GM23338 (cell line): ENCODE results near the gene TUBA3E. TPM values are rescaled to one million over a fixed set of nuclear protein-coding genes. Genes with fewer than 3 reads are reported as not detected.

Source experiments
- ATAC-seq: fragments of 200-7000 bp; cut with Tn5 transposase; 3 replicates; pipeline ENCODE4 v1.9.1; 2020
- DNase-seq: peaks from one replicate; pipeline ENCODE4 v3.0.0-alpha.2; 2015; ENCODE audit warnings: low spot score
- H2AFZ ChIP-seq: fragments of 200-600 bp; sonication (generic); 2 replicates; pipeline ENCODE4 v1.8.0; 2016; ENCODE audit warnings: antibody characterized with exemption, mild to moderate bottlenecking, moderate library complexity
- H3F3A ChIP-seq: fragments of 200-600 bp; sonication (generic); replicated peaks from 2 replicates; pipeline ENCODE4 v1.8.0; 2017; ENCODE audit warnings: antibody characterized with exemption, mixed run types, low read depth
- H3K27ac ChIP-seq: fragments of 200-600 bp; sonication (generic); 2 replicates; pipeline ENCODE4 v1.6.1; 2016; ENCODE audit warnings: low read depth
- H3K27me3 ChIP-seq: fragments of 200-600 bp; sonication (generic); 2 replicates; pipeline ENCODE4 v1.8.0; 2016; ENCODE audit warnings: mild to moderate bottlenecking, mixed run types, moderate library complexity; ENCODE audit not compliant: insufficient read depth
- H3K36me3 ChIP-seq: fragments of 200-600 bp; sonication (generic); 2 replicates; pipeline ENCODE4 v1.8.0; 2016; ENCODE audit warnings: mild to moderate bottlenecking; ENCODE audit not compliant: insufficient read depth
- H3K4me1 ChIP-seq: fragments of 200-600 bp; sonication (generic); 2 replicates; pipeline ENCODE4 v1.8.0; 2016; ENCODE audit warnings: mild to moderate bottlenecking, moderate library complexity; ENCODE audit not compliant: insufficient read depth
- H3K4me2 ChIP-seq: fragments of 200-600 bp; sonication (generic); 2 replicates; pipeline ENCODE4 v1.7.1; 2017; ENCODE audit warnings: mixed run types
- H3K4me3 ChIP-seq: fragments of 200-600 bp; sonication (generic); 2 replicates; pipeline ENCODE4 v1.6.1; 2016; ENCODE audit warnings: mixed run types
- H3K79me2 ChIP-seq: fragments of 200-600 bp; sonication (generic); replicated peaks from 2 replicates; pipeline ENCODE4 v1.8.0; 2017; ENCODE audit warnings: mild to moderate bottlenecking; ENCODE audit not compliant: insufficient read depth
- H3K9me2 ChIP-seq: fragments of 200-600 bp; sonication (generic); 2 replicates; pipeline ENCODE4 v1.8.0; 2017; ENCODE audit not compliant: insufficient read depth
- H4K20me1 ChIP-seq: fragments of 200-600 bp; sonication (generic); replicated peaks from 2 replicates; pipeline ENCODE4 v1.8.0; 2017; ENCODE audit warnings: mild to moderate bottlenecking; ENCODE audit not compliant: insufficient read depth
- H3K27ac Mint-ChIP-seq: 2 replicates; pipeline ENCODE4 v1.8.0; 2020; ENCODE audit warnings: inconsistent platforms, mild to moderate bottlenecking, moderate library complexity, mixed read lengths
- H3K27me3 Mint-ChIP-seq: 3 replicates; pipeline ENCODE4 v1.8.0; 2022; ENCODE audit warnings: low read depth, mild to moderate bottlenecking, moderate library complexity, mixed read lengths, inconsistent platforms; ENCODE audit not compliant: insufficient read depth, poor library complexity
- H3K36me3 Mint-ChIP-seq: 3 replicates; pipeline ENCODE4 v1.8.0; 2021; ENCODE audit warnings: low read depth, mild to moderate bottlenecking, inconsistent platforms, moderate library complexity, mixed read lengths
- H3K4me1 Mint-ChIP-seq: 3 replicates; pipeline ENCODE4 v1.8.0; 2020; ENCODE audit warnings: mild to moderate bottlenecking, inconsistent platforms, mixed read lengths
- H3K4me3 Mint-ChIP-seq: 3 replicates; pipeline ENCODE4 v1.8.0; 2021; ENCODE audit warnings: moderate library complexity, mild to moderate bottlenecking, inconsistent platforms, mixed read lengths
- H3K9me3 Mint-ChIP-seq: 3 replicates; pipeline ENCODE4 v1.8.0; 2020; ENCODE audit warnings: moderate library complexity, mild to moderate bottlenecking, inconsistent platforms, mixed read lengths
- CREB1 ChIP-seq: fragments of 250-450 bp; sonication (Bioruptor Pico); IDR thresholded peaks from 2 replicates; pipeline ENCODE4 v1.5.0; 2020; ENCODE audit warnings: low read depth, mild to moderate bottlenecking, moderate library complexity
- EZH2 ChIP-seq: fragments of 200-600 bp; sonication (generic); IDR thresholded peaks from one replicate; pipeline ENCODE4 v1.8.0; 2017; ENCODE audit warnings: antibody characterized with exemption, mild to moderate bottlenecking, low read depth; ENCODE audit not compliant: unreplicated experiment
- EZH2phosphoT487 ChIP-seq: fragments of 200-600 bp; sonication (generic); IDR thresholded peaks from one replicate; pipeline ENCODE4 v1.8.1; 2018; ENCODE audit warnings: antibody characterized with exemption; ENCODE audit not compliant: unreplicated experiment
- JUNB ChIP-seq: IDR thresholded peaks from one replicate; pipeline ENCODE4 v1.6.1; 2016; ENCODE audit warnings: antibody characterized with exemption; ENCODE audit not compliant: unreplicated experiment
- NANOG ChIP-seq: IDR thresholded peaks from 2 replicates; pipeline ENCODE4 v1.6.1; 2016; ENCODE audit warnings: antibody characterized with exemption, borderline replicate concordance
- POLR2AphosphoS5 ChIP-seq: IDR thresholded peaks from 2 replicates; pipeline ENCODE4 v1.6.1; 2016; ENCODE audit warnings: antibody characterized with exemption, low read depth
- STAT1 ChIP-seq: IDR thresholded peaks from one replicate; pipeline ENCODE4 v1.6.1; 2016; ENCODE audit warnings: antibody characterized with exemption; ENCODE audit not compliant: unreplicated experiment
- ZNF114 ChIP-seq: fragments of 250-450 bp; sonication (Bioruptor Pico); IDR thresholded peaks from 2 replicates; pipeline ENCODE4 v1.5.0; 2020; ENCODE audit warnings: mild to moderate bottlenecking, moderate library complexity
- ZNF331 ChIP-seq: fragments of 250-450 bp; sonication (Bioruptor Pico); IDR thresholded peaks from 2 replicates; pipeline ENCODE4 v1.5.0; 2020; ENCODE audit warnings: low read depth, mild to moderate bottlenecking, moderate library complexity
- polyA plus RNA-seq: library from polyadenylated mRNA; unstranded; fragments of >200 nt; fragmentation: Nextera tagmentation; extraction: Ambion mirVana; gene quantifications from 2 replicates; pipeline ENCODE4 v1.2.1, GENCODE V29; 2016
- total RNA-seq: library from RNA; depleted of rRNA; stranded (reverse); fragments of >200 nt; shearing (Covaris generic); gene quantifications from 2 replicates; pipeline ENCODE4 v1.2.3, GENCODE V29; 2014
- TF ChIP-seq, protein P1 (sequence below): IDR thresholded peaks from one replicate; pipeline ENCODE4 v1.6.1; 2018; ENCODE audit warnings: antibody characterized with exemption; ENCODE audit not compliant: unreplicated experiment
- TF ChIP-seq, protein P2 (sequence below): fragments of 250-450 bp; sonication (Bioruptor Pico); IDR thresholded peaks from 2 replicates; pipeline ENCODE4 v1.5.0; 2020; ENCODE audit warnings: mild to moderate bottlenecking, moderate library complexity
- TF ChIP-seq, protein P3 (sequence below), 2 experiments: fragments of 200-600 bp in 1 of 2; sonication (generic) in 1 of 2; conservative IDR thresholded peaks; 2 replicates each; pipeline versions ENCODE4 v1.5.1 to v1.6.1; 2016 to 2017; ENCODE audit warnings: antibody characterized with exemption in 2 of 2, low read depth in 2 of 2, mild to moderate bottlenecking in 2 of 2, moderate library complexity in 1 of 2
- TF ChIP-seq, protein P4 (sequence below): IDR thresholded peaks from 2 replicates; pipeline ENCODE4 v1.6.1; 2016; ENCODE audit warnings: antibody characterized with exemption

The TUBA3E gene
- total and polyA plus RNA-seq, 2 experiments from 2014 or later, result 0.21 to 0.31 TPM

- no peaks in the 10 kb centered on the region for H3K9me3 Mint-ChIP-seq
- no peak for TF ChIP-seq CREB1 (CRISPR knock-in tag)
- no peak for TF ChIP-seq STAT1
- TF ChIP-seq EZH2, result no peak
- TF ChIP-seq, protein P1, sequence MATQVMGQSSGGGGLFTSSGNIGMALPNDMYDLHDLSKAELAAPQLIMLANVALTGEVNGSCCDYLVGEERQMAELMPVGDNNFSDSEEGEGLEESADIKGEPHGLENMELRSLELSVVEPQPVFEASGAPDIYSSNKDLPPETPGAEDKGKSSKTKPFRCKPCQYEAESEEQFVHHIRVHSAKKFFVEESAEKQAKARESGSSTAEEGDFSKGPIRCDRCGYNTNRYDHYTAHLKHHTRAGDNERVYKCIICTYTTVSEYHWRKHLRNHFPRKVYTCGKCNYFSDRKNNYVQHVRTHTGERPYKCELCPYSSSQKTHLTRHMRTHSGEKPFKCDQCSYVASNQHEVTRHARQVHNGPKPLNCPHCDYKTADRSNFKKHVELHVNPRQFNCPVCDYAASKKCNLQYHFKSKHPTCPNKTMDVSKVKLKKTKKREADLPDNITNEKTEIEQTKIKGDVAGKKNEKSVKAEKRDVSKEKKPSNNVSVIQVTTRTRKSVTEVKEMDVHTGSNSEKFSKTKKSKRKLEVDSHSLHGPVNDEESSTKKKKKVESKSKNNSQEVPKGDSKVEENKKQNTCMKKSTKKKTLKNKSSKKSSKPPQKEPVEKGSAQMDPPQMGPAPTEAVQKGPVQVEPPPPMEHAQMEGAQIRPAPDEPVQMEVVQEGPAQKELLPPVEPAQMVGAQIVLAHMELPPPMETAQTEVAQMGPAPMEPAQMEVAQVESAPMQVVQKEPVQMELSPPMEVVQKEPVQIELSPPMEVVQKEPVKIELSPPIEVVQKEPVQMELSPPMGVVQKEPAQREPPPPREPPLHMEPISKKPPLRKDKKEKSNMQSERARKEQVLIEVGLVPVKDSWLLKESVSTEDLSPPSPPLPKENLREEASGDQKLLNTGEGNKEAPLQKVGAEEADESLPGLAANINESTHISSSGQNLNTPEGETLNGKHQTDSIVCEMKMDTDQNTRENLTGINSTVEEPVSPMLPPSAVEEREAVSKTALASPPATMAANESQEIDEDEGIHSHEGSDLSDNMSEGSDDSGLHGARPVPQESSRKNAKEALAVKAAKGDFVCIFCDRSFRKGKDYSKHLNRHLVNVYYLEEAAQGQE, result no peak
- TF ChIP-seq NANOG, result no peak
- TF ChIP-seq EZH2phosphoT487, result no peak
- TF ChIP-seq JUNB, result no peak
- no peak for TF ChIP-seq ZNF114 (CRISPR knock-in tag)
- TF ChIP-seq, protein P2, sequence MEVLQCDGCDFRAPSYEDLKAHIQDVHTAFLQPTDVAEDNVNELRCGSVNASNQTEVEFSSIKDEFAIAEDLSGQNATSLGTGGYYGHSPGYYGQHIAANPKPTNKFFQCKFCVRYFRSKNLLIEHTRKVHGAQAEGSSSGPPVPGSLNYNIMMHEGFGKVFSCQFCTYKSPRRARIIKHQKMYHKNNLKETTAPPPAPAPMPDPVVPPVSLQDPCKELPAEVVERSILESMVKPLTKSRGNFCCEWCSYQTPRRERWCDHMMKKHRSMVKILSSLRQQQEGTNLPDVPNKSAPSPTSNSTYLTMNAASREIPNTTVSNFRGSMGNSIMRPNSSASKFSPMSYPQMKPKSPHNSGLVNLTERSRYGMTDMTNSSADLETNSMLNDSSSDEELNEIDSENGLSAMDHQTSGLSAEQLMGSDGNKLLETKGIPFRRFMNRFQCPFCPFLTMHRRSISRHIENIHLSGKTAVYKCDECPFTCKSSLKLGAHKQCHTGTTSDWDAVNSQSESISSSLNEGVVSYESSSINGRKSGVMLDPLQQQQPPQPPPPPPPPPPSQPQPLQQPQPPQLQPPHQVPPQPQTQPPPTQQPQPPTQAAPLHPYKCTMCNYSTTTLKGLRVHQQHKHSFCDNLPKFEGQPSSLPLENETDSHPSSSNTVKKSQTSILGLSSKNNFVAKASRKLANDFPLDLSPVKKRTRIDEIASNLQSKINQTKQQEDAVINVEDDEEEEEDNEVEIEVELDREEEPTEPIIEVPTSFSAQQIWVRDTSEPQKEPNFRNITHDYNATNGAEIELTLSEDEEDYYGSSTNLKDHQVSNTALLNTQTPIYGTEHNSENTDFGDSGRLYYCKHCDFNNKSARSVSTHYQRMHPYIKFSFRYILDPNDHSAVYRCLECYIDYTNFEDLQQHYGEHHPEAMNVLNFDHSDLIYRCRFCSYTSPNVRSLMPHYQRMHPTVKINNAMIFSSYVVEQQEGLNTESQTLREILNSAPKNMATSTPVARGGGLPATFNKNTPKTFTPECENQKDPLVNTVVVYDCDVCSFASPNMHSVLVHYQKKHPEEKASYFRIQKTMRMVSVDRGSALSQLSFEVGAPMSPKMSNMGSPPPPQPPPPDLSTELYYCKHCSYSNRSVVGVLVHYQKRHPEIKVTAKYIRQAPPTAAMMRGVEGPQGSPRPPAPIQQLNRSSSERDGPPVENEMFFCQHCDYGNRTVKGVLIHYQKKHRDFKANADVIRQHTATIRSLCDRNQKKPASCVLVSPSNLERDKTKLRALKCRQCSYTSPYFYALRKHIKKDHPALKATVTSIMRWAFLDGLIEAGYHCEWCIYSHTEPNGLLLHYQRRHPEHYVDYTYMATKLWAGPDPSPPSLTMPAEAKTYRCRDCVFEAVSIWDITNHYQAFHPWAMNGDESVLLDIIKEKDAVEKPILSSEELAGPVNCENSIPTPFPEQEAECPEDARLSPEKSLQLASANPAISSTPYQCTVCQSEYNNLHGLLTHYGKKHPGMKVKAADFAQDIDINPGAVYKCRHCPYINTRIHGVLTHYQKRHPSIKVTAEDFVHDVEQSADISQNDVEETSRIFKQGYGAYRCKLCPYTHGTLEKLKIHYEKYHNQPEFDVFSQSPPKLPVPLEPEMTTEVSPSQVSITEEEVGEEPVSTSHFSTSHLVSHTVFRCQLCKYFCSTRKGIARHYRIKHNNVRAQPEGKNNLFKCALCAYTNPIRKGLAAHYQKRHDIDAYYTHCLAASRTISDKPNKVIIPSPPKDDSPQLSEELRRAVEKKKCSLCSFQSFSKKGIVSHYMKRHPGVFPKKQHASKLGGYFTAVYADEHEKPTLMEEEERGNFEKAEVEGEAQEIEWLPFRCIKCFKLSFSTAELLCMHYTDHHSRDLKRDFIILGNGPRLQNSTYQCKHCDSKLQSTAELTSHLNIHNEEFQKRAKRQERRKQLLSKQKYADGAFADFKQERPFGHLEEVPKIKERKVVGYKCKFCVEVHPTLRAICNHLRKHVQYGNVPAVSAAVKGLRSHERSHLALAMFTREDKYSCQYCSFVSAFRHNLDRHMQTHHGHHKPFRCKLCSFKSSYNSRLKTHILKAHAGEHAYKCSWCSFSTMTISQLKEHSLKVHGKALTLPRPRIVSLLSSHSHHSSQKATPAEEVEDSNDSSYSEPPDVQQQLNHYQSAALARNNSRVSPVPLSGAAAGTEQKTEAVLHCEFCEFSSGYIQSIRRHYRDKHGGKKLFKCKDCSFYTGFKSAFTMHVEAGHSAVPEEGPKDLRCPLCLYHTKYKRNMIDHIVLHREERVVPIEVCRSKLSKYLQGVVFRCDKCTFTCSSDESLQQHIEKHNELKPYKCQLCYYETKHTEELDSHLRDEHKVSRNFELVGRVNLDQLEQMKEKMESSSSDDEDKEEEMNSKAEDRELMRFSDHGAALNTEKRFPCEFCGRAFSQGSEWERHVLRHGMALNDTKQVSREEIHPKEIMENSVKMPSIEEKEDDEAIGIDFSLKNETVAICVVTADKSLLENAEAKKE (CRISPR knock-in tag), result no peak
- TF ChIP-seq ZNF331 (CRISPR knock-in tag), result no peak
- TF ChIP-seq, protein P3, sequence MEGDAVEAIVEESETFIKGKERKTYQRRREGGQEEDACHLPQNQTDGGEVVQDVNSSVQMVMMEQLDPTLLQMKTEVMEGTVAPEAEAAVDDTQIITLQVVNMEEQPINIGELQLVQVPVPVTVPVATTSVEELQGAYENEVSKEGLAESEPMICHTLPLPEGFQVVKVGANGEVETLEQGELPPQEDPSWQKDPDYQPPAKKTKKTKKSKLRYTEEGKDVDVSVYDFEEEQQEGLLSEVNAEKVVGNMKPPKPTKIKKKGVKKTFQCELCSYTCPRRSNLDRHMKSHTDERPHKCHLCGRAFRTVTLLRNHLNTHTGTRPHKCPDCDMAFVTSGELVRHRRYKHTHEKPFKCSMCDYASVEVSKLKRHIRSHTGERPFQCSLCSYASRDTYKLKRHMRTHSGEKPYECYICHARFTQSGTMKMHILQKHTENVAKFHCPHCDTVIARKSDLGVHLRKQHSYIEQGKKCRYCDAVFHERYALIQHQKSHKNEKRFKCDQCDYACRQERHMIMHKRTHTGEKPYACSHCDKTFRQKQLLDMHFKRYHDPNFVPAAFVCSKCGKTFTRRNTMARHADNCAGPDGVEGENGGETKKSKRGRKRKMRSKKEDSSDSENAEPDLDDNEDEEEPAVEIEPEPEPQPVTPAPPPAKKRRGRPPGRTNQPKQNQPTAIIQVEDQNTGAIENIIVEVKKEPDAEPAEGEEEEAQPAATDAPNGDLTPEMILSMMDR (conservative IDR thresholded peaks at IDR 0.05; ENCODE audit: low read depth in 2 of 2), result no peak
- TF ChIP-seq, protein P4, sequence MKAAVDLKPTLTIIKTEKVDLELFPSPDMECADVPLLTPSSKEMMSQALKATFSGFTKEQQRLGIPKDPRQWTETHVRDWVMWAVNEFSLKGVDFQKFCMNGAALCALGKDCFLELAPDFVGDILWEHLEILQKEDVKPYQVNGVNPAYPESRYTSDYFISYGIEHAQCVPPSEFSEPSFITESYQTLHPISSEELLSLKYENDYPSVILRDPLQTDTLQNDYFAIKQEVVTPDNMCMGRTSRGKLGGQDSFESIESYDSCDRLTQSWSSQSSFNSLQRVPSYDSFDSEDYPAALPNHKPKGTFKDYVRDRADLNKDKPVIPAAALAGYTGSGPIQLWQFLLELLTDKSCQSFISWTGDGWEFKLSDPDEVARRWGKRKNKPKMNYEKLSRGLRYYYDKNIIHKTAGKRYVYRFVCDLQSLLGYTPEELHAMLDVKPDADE, result no peak
- no peak for TF ChIP-seq POLR2AphosphoS5
- no peaks in the 10 kb centered on the region; the same call in 1 of the 2 replicates for H4K20me1 ChIP-seq
- H3K9me2 ChIP-seq, result no peaks in the 10 kb centered on the region
- H3K27me3 Mint-ChIP-seq, result peaks cover 8% of the 10 kb centered on the region
- no peaks in the 10 kb centered on the region; the same call in 1 of the 3 replicates for H3K4me1 Mint-ChIP-seq
- H3K27ac ChIP-seq, result no peak overlapping the region
- H3K4me3 ChIP-seq, result no peak overlapping the region
- ATAC-seq (no peak), DNase-seq (no peak)
- H3K27ac Mint-ChIP-seq, result no peak overlapping the region
- H3K79me2 ChIP-seq, result no peaks in the 10 kb centered on the region
- H3K4me1 ChIP-seq, result no peaks in the 10 kb centered on the region
- H3K36me3 ChIP-seq, result no peaks in the 10 kb centered on the region
- no peaks in the 10 kb centered on the region for H3F3A ChIP-seq
- peaks cover 31% of the 10 kb centered on the region for H3K36me3 Mint-ChIP-seq
- no peak overlapping the region for H2AFZ ChIP-seq
- no peak overlapping the region for H3K4me3 Mint-ChIP-seq
- H3K27me3 ChIP-seq, result no peaks in the 10 kb centered on the region
- no peak overlapping the region for H3K4me2 ChIP-seq
These were observed 43.2 kb downstream of the TUBA3E start for GRCh38 chr2:130154773-130155765.
